ENCODE data around the gene SDCBP2. TPM values are rescaled to one million over a fixed set of nuclear protein-coding genes. Genes with fewer than 3 reads are reported as not detected.

Gene SDCBP2
- total RNA-seq, 1 donor from 2014 or later = 4.6 TPM

DNA sequence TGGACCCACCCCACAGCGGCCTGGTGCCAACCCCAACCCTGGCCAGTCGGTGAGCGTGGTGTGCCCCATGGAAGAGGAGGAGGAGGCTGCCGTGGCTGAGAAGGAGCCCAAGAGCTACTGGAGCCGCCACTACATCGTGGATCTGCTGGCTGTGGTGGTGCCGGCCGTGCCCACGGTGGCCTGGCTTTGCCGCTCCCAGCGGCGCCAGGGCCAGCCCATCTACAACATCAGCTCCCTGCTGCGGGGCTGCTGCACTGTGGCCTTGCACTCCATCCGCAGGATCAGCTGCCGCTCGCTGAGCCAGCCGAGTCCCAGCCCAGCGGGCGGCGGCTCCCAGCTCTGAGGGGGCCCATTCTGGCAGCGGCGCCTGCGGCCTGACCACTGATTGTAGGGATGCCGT, 23.2 kb downstream of the SDCBP2 start:
- Mint-ChIP-seq H3K9me3 (ENCODE audit: unreplicated experiment) (no peaks in the 10 kb centered on the region), H3K27me3 (ENCODE audit: low read depth, unreplicated experiment) (no peaks in the 10 kb centered on the region), H3K4me3 (ENCODE audit: unreplicated experiment) (no peak overlapping the region), H3K4me1 (ENCODE audit: low read depth, unreplicated experiment) (peaks cover 8% of the 10 kb centered on the region), H3K27ac (ENCODE audit: unreplicated experiment) (no peak overlapping the region), H3K36me3 (ENCODE audit: low read depth, unreplicated experiment) (peaks cover 7% of the 10 kb centered on the region)
- Histone ChIP-seq H4K20me1 (ENCODE audit: insufficient read depth, low read length) (no peaks in the 10 kb centered on the region), H3K4me2 (ENCODE audit: low read length) (no peak overlapping the region), H2AFZ (ENCODE audit: low read depth, low read length) (no peak overlapping the region), H3K4me3 (ENCODE audit: insufficient read depth, low read depth, low read length) (no peak overlapping the region), H3K9ac (ENCODE audit: low read length) (no peak overlapping the region), H3K4me1 (ENCODE audit: insufficient read depth, low read length) (peaks cover 5% of the 10 kb centered on the region), H3K27ac (ENCODE audit: low read depth, low read length) (no peak overlapping the region), H3K9me3 (ENCODE audit: insufficient read depth, low read depth, low read length) (no peaks in the 10 kb centered on the region), H3K36me3 (ENCODE audit: insufficient read depth, low read length) (no peaks in the 10 kb centered on the region), H3K79me2 (ENCODE audit: insufficient read depth, low read length) (no peaks in the 10 kb centered on the region), H3K27me3 (ENCODE audit: insufficient read depth, low read length) (no peaks in the 10 kb centered on the region)
- FAIRE-seq = no peak
- no peak for DNase-seq (ENCODE audit: low read depth)
- no peak for TF ChIP-seq EZH2 (IDR thresholded peaks at IDR 0.05; ENCODE audit: insufficient read depth, low read length)
- TF ChIP-seq, protein P1, sequence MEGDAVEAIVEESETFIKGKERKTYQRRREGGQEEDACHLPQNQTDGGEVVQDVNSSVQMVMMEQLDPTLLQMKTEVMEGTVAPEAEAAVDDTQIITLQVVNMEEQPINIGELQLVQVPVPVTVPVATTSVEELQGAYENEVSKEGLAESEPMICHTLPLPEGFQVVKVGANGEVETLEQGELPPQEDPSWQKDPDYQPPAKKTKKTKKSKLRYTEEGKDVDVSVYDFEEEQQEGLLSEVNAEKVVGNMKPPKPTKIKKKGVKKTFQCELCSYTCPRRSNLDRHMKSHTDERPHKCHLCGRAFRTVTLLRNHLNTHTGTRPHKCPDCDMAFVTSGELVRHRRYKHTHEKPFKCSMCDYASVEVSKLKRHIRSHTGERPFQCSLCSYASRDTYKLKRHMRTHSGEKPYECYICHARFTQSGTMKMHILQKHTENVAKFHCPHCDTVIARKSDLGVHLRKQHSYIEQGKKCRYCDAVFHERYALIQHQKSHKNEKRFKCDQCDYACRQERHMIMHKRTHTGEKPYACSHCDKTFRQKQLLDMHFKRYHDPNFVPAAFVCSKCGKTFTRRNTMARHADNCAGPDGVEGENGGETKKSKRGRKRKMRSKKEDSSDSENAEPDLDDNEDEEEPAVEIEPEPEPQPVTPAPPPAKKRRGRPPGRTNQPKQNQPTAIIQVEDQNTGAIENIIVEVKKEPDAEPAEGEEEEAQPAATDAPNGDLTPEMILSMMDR (IDR thresholded peaks at IDR 0.05; ENCODE audit: insufficient read depth, low read depth, low read length) = no peak

DNA sequence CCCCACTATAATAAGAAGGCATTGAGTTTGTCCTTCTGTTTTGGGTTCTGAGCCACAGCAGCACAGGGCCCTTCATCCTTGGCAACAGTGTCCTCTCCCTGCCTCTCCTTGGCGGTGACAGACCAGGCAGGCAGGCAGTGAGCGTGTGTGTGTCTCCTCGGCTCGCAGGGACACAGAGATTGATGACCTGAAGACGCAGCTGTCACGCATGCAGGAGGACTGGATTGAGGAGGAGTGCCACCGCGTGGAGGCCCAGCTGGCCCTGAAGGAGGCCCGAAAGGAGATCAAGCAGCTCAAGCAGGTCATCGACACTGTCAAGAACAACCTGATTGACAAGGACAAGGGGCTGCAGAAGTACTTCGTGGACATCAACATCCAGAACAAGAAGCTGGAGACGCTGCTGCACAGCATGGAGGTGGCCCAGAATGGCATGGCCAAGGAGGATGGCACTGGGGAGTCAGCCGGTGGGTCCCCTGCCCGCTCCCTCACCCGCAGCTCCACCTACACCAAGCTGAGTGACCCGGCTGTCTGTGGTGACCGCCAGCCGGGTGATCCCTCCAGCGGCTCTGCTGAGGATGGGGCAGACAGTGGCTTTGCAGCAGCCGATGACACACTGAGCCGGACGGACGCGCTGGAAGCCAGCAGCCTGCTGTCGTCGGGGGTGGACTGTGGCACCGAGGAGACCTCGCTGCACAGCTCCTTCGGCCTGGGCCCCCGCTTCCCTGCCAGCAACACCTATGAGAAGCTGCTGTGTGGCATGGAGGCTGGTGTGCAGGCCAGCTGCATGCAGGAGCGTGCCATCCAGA, 24.0 kb downstream of the SDCBP2 start:
- Histone ChIP-seq H3K36me3 (ENCODE audit: insufficient read depth, low read length) (no peaks in the 10 kb centered on the region), H4K20me1 (ENCODE audit: insufficient read depth, low read length) (no peaks in the 10 kb centered on the region), H3K4me2 (ENCODE audit: low read length) (no peak overlapping the region), H3K27me3 (ENCODE audit: insufficient read depth, low read length) (no peaks in the 10 kb centered on the region), H3K79me2 (ENCODE audit: insufficient read depth, low read length) (no peaks in the 10 kb centered on the region), H3K9me3 (ENCODE audit: insufficient read depth, low read depth, low read length) (no peaks in the 10 kb centered on the region), H3K4me3 (ENCODE audit: insufficient read depth, low read depth, low read length) (no peak overlapping the region), H3K9ac (ENCODE audit: low read length) (no peak overlapping the region), H2AFZ (ENCODE audit: low read depth, low read length) (no peak overlapping the region), H3K4me1 (ENCODE audit: insufficient read depth, low read length) (peaks cover 8% of the 10 kb centered on the region), H3K27ac (ENCODE audit: low read depth, low read length) (no peak overlapping the region)
- Mint-ChIP-seq H3K27ac (ENCODE audit: unreplicated experiment) (no peak overlapping the region), H3K27me3 (ENCODE audit: low read depth, unreplicated experiment) (no peaks in the 10 kb centered on the region), H3K9me3 (ENCODE audit: unreplicated experiment) (no peaks in the 10 kb centered on the region), H3K36me3 (ENCODE audit: low read depth, unreplicated experiment) (peaks cover 7% of the 10 kb centered on the region), H3K4me1 (ENCODE audit: low read depth, unreplicated experiment) (peaks cover 8% of the 10 kb centered on the region), H3K4me3 (ENCODE audit: unreplicated experiment) (no peak overlapping the region)
- TF ChIP-seq, protein P1 (IDR thresholded peaks at IDR 0.05; ENCODE audit: insufficient read depth, low read depth, low read length) = no peak
- TF ChIP-seq EZH2 (IDR thresholded peaks at IDR 0.05; ENCODE audit: insufficient read depth, low read length) = no peak
- DNase-seq (ENCODE audit: low read depth) (no peak), FAIRE-seq (no peak)

Measured in astrocyte (in vitro differentiated cells and primary cell).